HepG2 (cell line): ENCODE data around the gene CHST13. TPM values are rescaled to one million over a fixed set of nuclear protein-coding genes. Genes with fewer than 3 reads are reported as not detected.

Source experiments
- ARID4A ChIP-seq: sonication (generic); formaldehyde crosslinking; IDR thresholded peaks from 2 replicates; pipeline ENCODE4 v1.5.0; 2020; ENCODE audit warnings: mild to moderate bottlenecking, missing genetic modification reagents, borderline replicate concordance
- ARID5B ChIP-seq: IDR thresholded peaks from 2 replicates; pipeline ENCODE4 v1.4.0; 2020; ENCODE audit warnings: mild to moderate bottlenecking, missing genetic modification reagents
- FOSL2 ChIP-seq: sonication (generic); formaldehyde crosslinking; IDR thresholded peaks from 2 replicates; pipeline ENCODE4 v1.4.0; 2020; ENCODE audit warnings: missing genetic modification reagents
- GATAD2A ChIP-seq: IDR thresholded peaks from 2 replicates; pipeline ENCODE4 v1.6.1; 2016
- GFI1 ChIP-seq: sonication (generic); formaldehyde crosslinking; IDR thresholded peaks from 2 replicates; pipeline ENCODE4 v1.5.0; 2020; ENCODE audit warnings: missing genetic modification reagents, mild to moderate bottlenecking, borderline replicate concordance
- HDAC2 ChIP-seq: sonication (generic); formaldehyde crosslinking; IDR thresholded peaks from 2 replicates; pipeline ENCODE4 v1.4.0; 2020; ENCODE audit warnings: missing genetic modification reagents
- HES4 ChIP-seq: sonication (generic); formaldehyde crosslinking; IDR thresholded peaks from 2 replicates; pipeline ENCODE4 v1.9.0; 2021; ENCODE audit warnings: mild to moderate bottlenecking, missing genetic modification reagents, borderline replicate concordance
- NCOA2 ChIP-seq: sonication (generic); formaldehyde crosslinking; IDR thresholded peaks from 2 replicates; pipeline ENCODE4 v1.8.0; 2022; ENCODE audit warnings: inconsistent platforms
- NCOR1 ChIP-seq: fragments of 200-600 bp; sonication (generic); IDR thresholded peaks from 2 replicates; pipeline ENCODE4 v1.7.0; 2017; ENCODE audit warnings: antibody characterized with exemption, low read length, borderline replicate concordance
- NR2F6 ChIP-seq, 2 experiments: IDR thresholded peaks; 2 replicates each; pipeline ENCODE4 v1.6.1; 2016; ENCODE audit warnings: antibody characterized with exemption in 1 of 2, mild to moderate bottlenecking in 1 of 2
- SUZ12 ChIP-seq: fragments of 150-350 bp; IDR thresholded peaks from 2 replicates; pipeline ENCODE4 v1.6.1; 2014; ENCODE audit warnings: low read depth, low read length
- TBX2 ChIP-seq: sonication (generic); formaldehyde crosslinking; IDR thresholded peaks from 2 replicates; pipeline ENCODE4 v1.5.0; 2020; ENCODE audit warnings: missing genetic modification reagents, mild to moderate bottlenecking, borderline replicate concordance
- ZBTB7B ChIP-seq: sonication (generic); formaldehyde crosslinking; IDR thresholded peaks from 2 replicates; pipeline ENCODE4 v1.4.0; 2020; ENCODE audit warnings: missing genetic modification reagents
- ZNF275 ChIP-seq: sonication (generic); formaldehyde crosslinking; IDR thresholded peaks from 2 replicates; pipeline ENCODE4 v1.8.0; 2022; ENCODE audit warnings: missing genetic modification reagents, mild to moderate bottlenecking, inconsistent platforms, borderline replicate concordance
- ZNF687 ChIP-seq: sonication (generic); formaldehyde crosslinking; IDR thresholded peaks from 2 replicates; pipeline ENCODE4 v1.5.1; 2020; ENCODE audit warnings: mild to moderate bottlenecking, missing genetic modification reagents, moderate library complexity
- ZNF768 ChIP-seq: sonication (generic); formaldehyde crosslinking; IDR thresholded peaks from 2 replicates; pipeline ENCODE4 v1.4.0; 2020; ENCODE audit warnings: missing genetic modification reagents
- ZNF883 ChIP-seq: sonication (generic); formaldehyde crosslinking; IDR thresholded peaks from 2 replicates; pipeline ENCODE4 v1.5.1; 2020; ENCODE audit warnings: mild to moderate bottlenecking, missing genetic modification reagents; ENCODE audit errors: not compliant biosample characterization
- polyA plus RNA-seq, 8 experiments: library from polyadenylated mRNA; depleted of rRNA in 3 of 8; stranded (reverse) in 7 of 8; unstranded in 1 of 8; fragments of >200 nt; fragmentation: Illumina TruSeq in 4 of 8; extraction: Trizol in 4 of 8; gene quantifications; 2 replicates each; pipeline versions ENCODE4 v1.2.1 to v1.2.3, GENCODE V29; 2011 to 2016; ENCODE audit warnings: low read depth in 4 of 8, missing spikeins in 1 of 8, mixed read lengths in 1 of 8; ENCODE audit not compliant: insufficient read depth in 1 of 8
- total RNA-seq, 5 experiments: library from RNA; depleted of rRNA; stranded (reverse); fragments of >200 nt; fragmentation: Illumina TruSeq; extraction: Trizol; gene quantifications; 2 replicates each; pipeline ENCODE4 v1.2.3, GENCODE V29; 2016; ENCODE audit warnings: low read depth in 1 of 5

Gene CHST13
- total and polyA plus RNA-seq, 2 of the 13 experiments (the other 11 are each of a cell fraction or from before 2014, with no cell fraction given): 32.0 to 43.1 TPM

- TF ChIP-seq ZNF687 (CRISPR knock-in tag) (peak; percentile 43), ZNF768 (CRISPR knock-in tag) (0 out of 2 replicates have a peak, but pooled peaks have one; percentile 5), ZNF275 (CRISPR knock-in tag) (peak; percentile 8; the same call in 1 of the 2 replicates), GATAD2A (peak; percentile 65), FOSL2 (CRISPR knock-in tag) (no peak), SUZ12 (no peak), ARID4A (CRISPR knock-in tag) (no peak), NCOR1 (0 out of 2 replicates have a peak, but pooled peaks have one; percentile 13), ARID5B (CRISPR knock-in tag) (peak; percentile 51), GFI1 (CRISPR knock-in tag) (peak; percentile 24; the same call in 1 of the 2 replicates), ZBTB7B (peak; percentile 38; the same call in 1 of the 2 replicates), NCOA2 (CRISPR knock-in tag) (peak; percentile 51), TBX2 (CRISPR knock-in tag) (no peak), HDAC2 (CRISPR knock-in tag) (peak; percentile 22; the same call in 1 of the 2 replicates), ZNF883 (CRISPR knock-in tag) (no peak), NR2F6 (IDR thresholded peaks at IDR 0.05) (peak; percentile 86), NR2F6 (CRISPR knock-in tag; IDR thresholded peaks at IDR 0.05) (peak; percentile 81), HES4 (CRISPR knock-in tag) (no peak)
These were observed 5.2 kb upstream of the CHST13 start (continued) for GRCh38 chr3:126518779-126519177.
